Stimulated activated CD8-positive, alpha-beta memory T cell treated with anti-CD3 and anti-CD28 coated beads, Interleukin-12 subunit alpha, Interleukin-12 subunit beta, amount 100 ng/mL, for 4 hours (primary cell): ENCODE data around the gene SLC15A3.
"Not testable (repeated sequence)": the region's sequence is repeated elsewhere in the genome, so short reads cannot be mapped to it uniquely, and the experiment has no call there.

Experiments used
- DNase-seq: peaks from one replicate; pipeline ENCODE4 v3.0.0-alpha.2; 2020; ENCODE audit warnings: low read depth

SLC15A3 gene

GRCh38 chr11:60913793-60914632, 38.0 kb downstream of the SLC15A3 start, which contains the start of gene TMEM109:
Gene TMEM109 (plus strand): TSS chr11:60914158. CDS start chr11:60919694, 5,536 bp downstream.
- peak; percentile 74 for DNase-seq

GRCh38 chr11:60912851-60913528, 39.0 kb downstream of the SLC15A3 start:
- no peak for DNase-seq

GRCh38 chr11:60912223-60912850, 39.6 kb downstream of the SLC15A3 start:
- no peak for DNase-seq

GRCh38 chr11:60910711-60911380, 41.1 kb downstream of the SLC15A3 start:
- DNase-seq, result no peak

- DNase-seq, result no peak
Observed at GRCh38 chr11:60910281-60910687, 41.7 kb downstream of the SLC15A3 start.

GRCh38 chr11:60909680-60910280, 42.2 kb downstream of the SLC15A3 start:
- DNase-seq, result not testable (repeated sequence)

GRCh38 chr11:60908803-60909202, 43.2 kb downstream of the SLC15A3 start:
- DNase-seq, result no peak

- peak; percentile 95 for DNase-seq
Observed at GRCh38 chr11:60906132-60906972, 45.6 kb downstream of the SLC15A3 start, which contains the start of gene PRPF19. Gene PRPF19 (minus strand): TSS chr11:60906585. CDS start chr11:60906382, 203 bp downstream.

GRCh38 chr11:60905551-60906113, 46.3 kb downstream of the SLC15A3 start:
- no peak for DNase-seq

- no peak for DNase-seq
Observed at GRCh38 chr11:60905047-60905446, 46.9 kb downstream of the SLC15A3 start.

GRCh38 chr11:60902625-60903024, 49.4 kb downstream of the SLC15A3 start:
- no peak for DNase-seq

GRCh38 chr11:60900673-60901404, 51.1 kb downstream of the SLC15A3 start:
- no peak for DNase-seq

- DNase-seq, result no peak
Observed at GRCh38 chr11:60899977-60900376, 52.0 kb downstream of the SLC15A3 start.

GRCh38 chr11:60899046-60899936, 52.7 kb downstream of the SLC15A3 start:
- DNase-seq, result no peak

- DNase-seq, result no peak
Observed at GRCh38 chr11:60897496-60897895, 54.5 kb downstream of the SLC15A3 start.

GRCh38 chr11:60895687-60896086, 56.3 kb downstream of the SLC15A3 start:
- no peak for DNase-seq

- no peak for DNase-seq
Observed at GRCh38 chr11:60891103-60891741, 60.8 kb downstream of the SLC15A3 start.

GRCh38 chr11:60890696-60891095, 61.3 kb downstream of the SLC15A3 start:
- DNase-seq, result no peak
